SU-DHL-6 (cell line): Measurements from ENCODE around the gene GBX2.

ENCODE experiments used
- H2AFZ ChIP-seq: fragments of 200-600 bp; sonication (generic); 2 replicates; pipeline ENCODE4 v1.6.1; 2014; ENCODE audit warnings: low read depth, mild to moderate bottlenecking, moderate library complexity, mixed read lengths, antibody characterized with exemption, low read length; ENCODE audit not compliant: severe bottlenecking
- H3F3A ChIP-seq: fragments of 200-600 bp; shearing (Covaris generic); 2 replicates; pipeline ENCODE4 v1.6.0; 2016; ENCODE audit warnings: antibody characterized with exemption, mild to moderate bottlenecking; ENCODE audit not compliant: insufficient read depth
- H3K27ac ChIP-seq: fragments of 200-600 bp; sonication (generic); 2 replicates; pipeline ENCODE4 v1.5.1; 2016; ENCODE audit warnings: low read depth, mild to moderate bottlenecking, low read length, moderate library complexity, mixed read lengths
- H3K27me3 ChIP-seq: fragments of 200-600 bp; sonication (generic), shearing (Covaris generic); 2 replicates; pipeline ENCODE4 v1.6.0; 2014; ENCODE audit warnings: mild to moderate bottlenecking, low read length
- H3K36me3 ChIP-seq: fragments of 200-600 bp; sonication (generic); 2 replicates; pipeline ENCODE4 v1.6.1; 2014; ENCODE audit warnings: mild to moderate bottlenecking, low read length, mixed read lengths
- H3K4me2 ChIP-seq: fragments of 300-600, 200-600 bp; shearing (Covaris generic), sonication (generic); 2 replicates; pipeline ENCODE4 v1.6.0; 2014; ENCODE audit warnings: low read length, low read depth, mild to moderate bottlenecking; ENCODE audit not compliant: poor library complexity, severe bottlenecking
- H3K4me3 ChIP-seq: fragments of 200-600 bp; sonication (generic); 2 replicates; pipeline ENCODE4 v1.5.1; 2014; ENCODE audit warnings: antibody characterized with exemption, low read length, mild to moderate bottlenecking, mixed read lengths; ENCODE audit not compliant: insufficient read depth, poor library complexity, severe bottlenecking
- H3K79me2 ChIP-seq: fragments of 200-600 bp; sonication (generic); 2 replicates; pipeline ENCODE4 v1.6.1; 2014; ENCODE audit warnings: mild to moderate bottlenecking, low read length, moderate library complexity; ENCODE audit not compliant: insufficient read depth
- H3K9ac ChIP-seq: fragments of 200-600 bp; sonication (generic); 2 replicates; pipeline ENCODE4 v1.7.0; 2014; ENCODE audit warnings: mild to moderate bottlenecking, low read length
- H3K9me2 ChIP-seq: fragments of 200-600 bp; sonication (generic); replicated peaks from 2 replicates; pipeline ENCODE4 v1.6.1; 2014; ENCODE audit warnings: low read length; ENCODE audit not compliant: insufficient read depth
- H3K9me3 ChIP-seq: fragments of 200-600 bp; sonication (generic); 2 replicates; pipeline ENCODE4 v1.6.1; 2014; ENCODE audit warnings: low read length, mixed read lengths; ENCODE audit not compliant: insufficient read depth
- H4K20me1 ChIP-seq: fragments of 200-600 bp; sonication (generic); 2 replicates; pipeline ENCODE4 v1.6.1; 2014; ENCODE audit warnings: low read depth, mild to moderate bottlenecking, antibody characterized with exemption, low read length, moderate library complexity, mixed read lengths
- CTCF ChIP-seq: fragments of 200-600 bp; sonication (generic); IDR thresholded peaks from one replicate; pipeline ENCODE4 v1.5.1; 2017; ENCODE audit warnings: antibody characterized with exemption, mild to moderate bottlenecking, low read length, moderate library complexity; ENCODE audit not compliant: insufficient read depth, poor library complexity, severe bottlenecking
- EZH2phosphoT487 ChIP-seq: fragments of 200-600 bp; sonication (generic), shearing (Covaris generic); conservative IDR thresholded peaks from 2 replicates; pipeline ENCODE4 v1.6.1; 2018; ENCODE audit warnings: mild to moderate bottlenecking, antibody characterized with exemption, low read length, moderate library complexity, mixed read lengths

The GBX2 gene

DNA sequence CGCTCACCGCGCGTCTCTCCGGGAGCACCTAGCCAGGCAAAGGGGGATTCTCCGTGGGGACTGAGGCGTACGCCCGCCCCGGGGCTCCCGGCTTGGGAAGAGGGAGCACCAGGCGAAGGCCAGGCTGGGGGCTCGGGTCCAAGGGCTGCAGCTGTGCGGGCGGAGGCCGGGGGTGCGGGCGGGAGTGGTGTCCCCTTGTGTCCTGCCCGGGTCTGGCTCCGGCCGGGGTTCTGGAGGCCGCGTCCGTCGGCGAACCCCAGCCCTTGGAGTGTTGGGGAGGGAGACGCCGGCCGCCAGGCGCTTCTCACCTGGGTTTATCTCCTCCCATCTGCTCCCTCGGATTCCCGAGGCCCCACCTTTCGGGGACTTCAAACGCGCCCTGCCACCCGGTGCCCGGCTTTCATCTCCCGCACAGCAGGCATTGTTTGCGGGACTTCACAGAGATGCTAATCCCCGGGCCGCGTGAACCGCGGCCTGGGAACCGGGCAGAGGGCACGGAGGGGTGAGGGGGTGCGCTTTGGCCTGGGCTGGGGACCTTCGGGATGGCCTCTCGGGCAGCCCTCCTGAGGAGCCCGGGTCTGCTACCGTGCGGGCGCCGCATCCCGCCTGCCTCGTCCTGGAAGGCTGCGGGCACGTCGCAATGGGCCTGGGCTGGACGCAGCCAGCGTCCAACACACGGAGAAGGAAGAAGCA, 5.0 kb upstream of the GBX2 start:
- no peak overlapping the region for H3K9ac ChIP-seq
- H3K79me2 ChIP-seq, result no peaks in the 10 kb centered on the region
- H3K27ac ChIP-seq, result no peak overlapping the region
- no peaks in the 10 kb centered on the region for H3K36me3 ChIP-seq
- no peaks in the 10 kb centered on the region for H3K27me3 ChIP-seq
- H3K4me2 ChIP-seq, result no peak overlapping the region
- H3F3A ChIP-seq, result no peaks in the 10 kb centered on the region
- H3K4me3 ChIP-seq, result no peak overlapping the region
- H3K9me3 ChIP-seq, result no peaks in the 10 kb centered on the region
- no peaks in the 10 kb centered on the region for H3K9me2 ChIP-seq
- TF ChIP-seq CTCF (no peak), EZH2phosphoT487 (no peak)
- no peak overlapping the region for H2AFZ ChIP-seq
- H4K20me1 ChIP-seq, result no peaks in the 10 kb centered on the region

- Histone ChIP-seq H4K20me1 (no peaks in the 10 kb centered on the region), H3K9me2 (no peaks in the 10 kb centered on the region), H3K79me2 (no peaks in the 10 kb centered on the region), H3K27me3 (no peaks in the 10 kb centered on the region), H3K9ac (no peak overlapping the region), H3K4me3 (no peak overlapping the region), H3K4me2 (no peak overlapping the region), H2AFZ (no peak overlapping the region), H3K36me3 (no peaks in the 10 kb centered on the region), H3F3A (no peaks in the 10 kb centered on the region), H3K27ac (no peak overlapping the region), H3K9me3 (no peaks in the 10 kb centered on the region)
- TF ChIP-seq EZH2phosphoT487 (no peak), CTCF (no peak)
These were observed 4.3 kb upstream of the GBX2 start for GRCh38 chr2:236172255-236173035.

GRCh38 chr2:236171680-236172254, 3.6 kb upstream of the GBX2 start:
- Histone ChIP-seq H3K4me3 (no peak overlapping the region), H3K27me3 (no peaks in the 10 kb centered on the region), H3K9ac (no peak overlapping the region), H4K20me1 (no peaks in the 10 kb centered on the region), H3F3A (no peaks in the 10 kb centered on the region), H3K4me2 (no peak overlapping the region), H3K9me2 (no peaks in the 10 kb centered on the region), H3K9me3 (no peaks in the 10 kb centered on the region), H2AFZ (no peak overlapping the region), H3K79me2 (no peaks in the 10 kb centered on the region), H3K27ac (no peak overlapping the region), H3K36me3 (no peaks in the 10 kb centered on the region)
- TF ChIP-seq EZH2phosphoT487 (no peak), CTCF (no peak)
